Parathyroid adenoma (tissue), 2 donors: ENCODE results near the gene PTGES.
"Not testable (repeated sequence)": the region's sequence is repeated elsewhere in the genome, so short reads cannot be mapped to it uniquely, and the experiment has no call there.

Experiments used
- H2AFZ ChIP-seq: fragments of 300-600 bp; sonication (generic); one replicate; pipeline ENCODE4 v1.7.0; 2017; ENCODE audit warnings: antibody characterized with exemption, mild to moderate bottlenecking
- H3K27ac ChIP-seq: fragments of 300-600 bp; sonication (generic); one replicate; pipeline ENCODE4 v1.7.0; 2017
- H3K27me3 ChIP-seq: fragments of 300-600 bp; sonication (generic); one replicate; pipeline ENCODE4 v1.7.0; 2017; ENCODE audit warnings: low read length; ENCODE audit not compliant: control insufficient read depth, insufficient read depth
- H3K36me3 ChIP-seq: fragments of 300-600 bp; sonication (generic); one replicate; pipeline ENCODE4 v1.7.0; 2017; ENCODE audit warnings: low read length; ENCODE audit not compliant: control insufficient read depth, insufficient read depth
- H3K4me1 ChIP-seq: fragments of 300-600 bp; sonication (generic); one replicate; pipeline ENCODE4 v1.7.0; 2017; ENCODE audit warnings: control low read depth
- H3K4me2 ChIP-seq: fragments of 300-600 bp; sonication (generic); one replicate; pipeline ENCODE4 v1.7.0; 2017; ENCODE audit warnings: low read length
- H3K4me3 ChIP-seq: fragments of 300-600 bp; sonication (generic); one replicate; pipeline ENCODE4 v1.7.0; 2017; ENCODE audit warnings: low read depth, low read length
- H3K79me2 ChIP-seq: fragments of 300-600 bp; sonication (generic); one replicate; pipeline ENCODE4 v1.7.0; 2017; ENCODE audit warnings: control low read depth
- H3K9ac ChIP-seq: fragments of 300-600 bp; sonication (generic); one replicate; pipeline ENCODE4 v1.7.0; 2017; ENCODE audit warnings: mild to moderate bottlenecking
- H3K9me3 ChIP-seq: fragments of 300-600 bp; sonication (generic); one replicate; pipeline ENCODE4 v1.7.0; 2017; ENCODE audit warnings: low read length; ENCODE audit not compliant: control insufficient read depth
- CTCF ChIP-seq: fragments of 300-600 bp; sonication (generic); IDR thresholded peaks from one replicate; pipeline ENCODE4 v1.7.0; 2017; ENCODE audit warnings: antibody characterized with exemption, mild to moderate bottlenecking
- donor health status: primary hyperparathyroidism.

The PTGES gene

GRCh38 chr9:129751841-129752801 is 721 bp downstream of the PTGES start:
- H3K4me1 ChIP-seq = peaks cover 15% of the 10 kb centered on the region
- H3K79me2 ChIP-seq = no peaks in the 10 kb centered on the region
- H3K9me3 ChIP-seq = no peaks in the 10 kb centered on the region
- H3K4me2 ChIP-seq = peak overlapping the region; percentile 75
- H2AFZ ChIP-seq = peak overlapping the region; percentile 73
- peak overlapping the region; percentile 82 for H3K27ac ChIP-seq
- H3K9ac ChIP-seq = no peak overlapping the region
- no peaks in the 10 kb centered on the region for H3K27me3 ChIP-seq
- no peak for TF ChIP-seq CTCF
- no peaks in the 10 kb centered on the region for H3K36me3 ChIP-seq
- peak overlapping the region; percentile 48 for H3K4me3 ChIP-seq

GRCh38 chr9:129750013-129750638 is 2.7 kb downstream of the PTGES start:
- H2AFZ ChIP-seq = no peak overlapping the region
- H3K27ac ChIP-seq = no peak overlapping the region
- no peaks in the 10 kb centered on the region for H3K27me3 ChIP-seq
- H3K36me3 ChIP-seq = no peaks in the 10 kb centered on the region
- no peak overlapping the region for H3K4me3 ChIP-seq
- H3K4me2 ChIP-seq = no peak overlapping the region
- H3K9ac ChIP-seq = no peak overlapping the region
- H3K79me2 ChIP-seq = no peaks in the 10 kb centered on the region
- no peak for TF ChIP-seq CTCF
- peaks cover 9% of the 10 kb centered on the region for H3K4me1 ChIP-seq
- no peaks in the 10 kb centered on the region for H3K9me3 ChIP-seq

- TF ChIP-seq CTCF = no peak
- Histone ChIP-seq H3K4me3 (no peak overlapping the region), H3K27me3 (no peaks in the 10 kb centered on the region), H3K4me2 (no peak overlapping the region), H3K9me3 (no peaks in the 10 kb centered on the region), H3K36me3 (no peaks in the 10 kb centered on the region), H2AFZ (no peak overlapping the region), H3K27ac (no peak overlapping the region), H3K4me1 (peaks cover 7% of the 10 kb centered on the region), H3K79me2 (no peaks in the 10 kb centered on the region), H3K9ac (no peak overlapping the region)
These were observed 3.3 kb downstream of the PTGES start for GRCh38 chr9:129749575-129749974.

GRCh38 chr9:129749052-129749451 is 3.8 kb downstream of the PTGES start:
- H3K4me3 ChIP-seq, H3K27ac ChIP-seq, H3K27me3 ChIP-seq, H3K9me3 ChIP-seq, H2AFZ ChIP-seq, H3K4me2 ChIP-seq, H3K9ac ChIP-seq, H3K4me1 ChIP-seq, H3K79me2 ChIP-seq, H3K36me3 ChIP-seq: not testable (repeated sequence)

GRCh38 chr9:129748249-129748648 is 4.6 kb downstream of the PTGES start:
- Histone ChIP-seq H3K36me3 (no peaks in the 10 kb centered on the region), H3K4me2 (no peak overlapping the region), H3K4me3 (no peak overlapping the region), H3K4me1 (peaks cover 5% of the 10 kb centered on the region), H3K27ac (no peak overlapping the region), H2AFZ (no peak overlapping the region), H3K79me2 (no peaks in the 10 kb centered on the region), H3K9me3 (no peaks in the 10 kb centered on the region), H3K27me3 (no peaks in the 10 kb centered on the region), H3K9ac (no peak overlapping the region)
- TF ChIP-seq CTCF = no peak
